Measurements from ENCODE around the gene DNAJC1.

- TF ChIP-seq POLR2AphosphoS5 (IDR thresholded peaks at IDR 0.05) (no peak), EZH2 (IDR thresholded peaks at IDR 0.05; ENCODE audit: borderline replicate concordance, insufficient read depth, low read length, poor library complexity, severe bottlenecking) (no peak), CTCF (IDR thresholded peaks at IDR 0.05; ENCODE audit: poor library complexity, severe bottlenecking) (no peak), EP300 (conservative IDR thresholded peaks at IDR 0.05; ENCODE audit: poor library complexity, severe bottlenecking) (no peak), RAD21 (conservative IDR thresholded peaks at IDR 0.05) (no peak)
- TF ChIP-seq, protein P1, sequence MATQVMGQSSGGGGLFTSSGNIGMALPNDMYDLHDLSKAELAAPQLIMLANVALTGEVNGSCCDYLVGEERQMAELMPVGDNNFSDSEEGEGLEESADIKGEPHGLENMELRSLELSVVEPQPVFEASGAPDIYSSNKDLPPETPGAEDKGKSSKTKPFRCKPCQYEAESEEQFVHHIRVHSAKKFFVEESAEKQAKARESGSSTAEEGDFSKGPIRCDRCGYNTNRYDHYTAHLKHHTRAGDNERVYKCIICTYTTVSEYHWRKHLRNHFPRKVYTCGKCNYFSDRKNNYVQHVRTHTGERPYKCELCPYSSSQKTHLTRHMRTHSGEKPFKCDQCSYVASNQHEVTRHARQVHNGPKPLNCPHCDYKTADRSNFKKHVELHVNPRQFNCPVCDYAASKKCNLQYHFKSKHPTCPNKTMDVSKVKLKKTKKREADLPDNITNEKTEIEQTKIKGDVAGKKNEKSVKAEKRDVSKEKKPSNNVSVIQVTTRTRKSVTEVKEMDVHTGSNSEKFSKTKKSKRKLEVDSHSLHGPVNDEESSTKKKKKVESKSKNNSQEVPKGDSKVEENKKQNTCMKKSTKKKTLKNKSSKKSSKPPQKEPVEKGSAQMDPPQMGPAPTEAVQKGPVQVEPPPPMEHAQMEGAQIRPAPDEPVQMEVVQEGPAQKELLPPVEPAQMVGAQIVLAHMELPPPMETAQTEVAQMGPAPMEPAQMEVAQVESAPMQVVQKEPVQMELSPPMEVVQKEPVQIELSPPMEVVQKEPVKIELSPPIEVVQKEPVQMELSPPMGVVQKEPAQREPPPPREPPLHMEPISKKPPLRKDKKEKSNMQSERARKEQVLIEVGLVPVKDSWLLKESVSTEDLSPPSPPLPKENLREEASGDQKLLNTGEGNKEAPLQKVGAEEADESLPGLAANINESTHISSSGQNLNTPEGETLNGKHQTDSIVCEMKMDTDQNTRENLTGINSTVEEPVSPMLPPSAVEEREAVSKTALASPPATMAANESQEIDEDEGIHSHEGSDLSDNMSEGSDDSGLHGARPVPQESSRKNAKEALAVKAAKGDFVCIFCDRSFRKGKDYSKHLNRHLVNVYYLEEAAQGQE (IDR thresholded peaks at IDR 0.05; ENCODE audit: borderline replicate concordance) = no peak
Observed at GRCh38 chr10:22016046-22016705, 12.6 kb upstream of the DNAJC1 start.

Measured in neural cell (in vitro differentiated cells).